MCF 10A (cell line): ENCODE results near the gene FAT1. TPM values are rescaled to one million over a fixed set of nuclear protein-coding genes. Genes with fewer than 3 reads are reported as not detected.

Source experiments
- BruUV-seq: library from RNA; stranded (reverse); fragments of 400-500 nt; replicated peaks from 2 replicates; lab custom pipeline; 2021; lab: Mats Ljungman, UMichigan
- CTCF ChIA-PET: fragments of 300-600 bp; sonication (Branson Sonifier 250); formaldehyde crosslinking; extraction: SDS; loops from one replicate; lab custom pipeline; 2021; ENCODE audit warnings: antibody characterized with exemption, inconsistent platforms; lab: Yijun Ruan, JAX
- POLR2A ChIA-PET: fragments of 300-600, 350-650 bp; sonication (Branson Sonifier 250); formaldehyde crosslinking; extraction: SDS; loops from one replicate; lab custom pipeline; 2020; ENCODE audit warnings: antibody characterized with exemption, inconsistent platforms; lab: Yijun Ruan, JAX
- DNase-seq: peaks from one replicate; pipeline ENCODE4 v3.0.0-alpha.2; 2018; ENCODE audit not compliant: unreplicated experiment
- H3K27ac Mint-ChIP-seq: one replicate; pipeline ENCODE4 v1.8.0; 2022; ENCODE audit warnings: mild to moderate bottlenecking, low read depth, mixed read lengths; ENCODE audit not compliant: unreplicated experiment
- H3K27me3 Mint-ChIP-seq: one replicate; pipeline ENCODE4 v1.8.0; 2022; ENCODE audit warnings: mixed read lengths; ENCODE audit not compliant: insufficient read depth, unreplicated experiment
- H3K36me3 Mint-ChIP-seq: one replicate; pipeline ENCODE4 v1.8.0; 2022; ENCODE audit warnings: mild to moderate bottlenecking, moderate library complexity, mixed read lengths; ENCODE audit not compliant: insufficient read depth, unreplicated experiment
- H3K4me1 Mint-ChIP-seq: one replicate; pipeline ENCODE4 v1.8.0; 2022; ENCODE audit warnings: mixed read lengths; ENCODE audit not compliant: insufficient read depth, unreplicated experiment
- H3K4me3 Mint-ChIP-seq: one replicate; pipeline ENCODE4 v1.8.0; 2022; ENCODE audit warnings: mild to moderate bottlenecking, moderate library complexity, mixed read lengths; ENCODE audit not compliant: unreplicated experiment
- H3K9me3 Mint-ChIP-seq: one replicate; pipeline ENCODE4 v1.8.0; 2022; ENCODE audit warnings: mixed read lengths; ENCODE audit not compliant: unreplicated experiment
- intact Hi-C: fragments of 100-400 bp; cut with micrococcal nuclease; formaldehyde crosslinking; loops from 2 replicates; pipeline ENCODE4 v1.14.1; 2022
- total RNA-seq: library from RNA; stranded (reverse); gene quantifications from 2 replicates; pipeline ENCODE4 v1.2.3, GENCODE V29; 2022
- TF ChIP-seq, protein P1 (sequence below): fragments of 200-600 bp; IDR thresholded peaks from one replicate; pipeline ENCODE4 v1.8.0; 2022; ENCODE audit warnings: antibody characterized with exemption, mild to moderate bottlenecking; ENCODE audit not compliant: unreplicated experiment

Gene FAT1
- total RNA-seq, 1 experiment from 2014 or later: 165 TPM

DNA sequence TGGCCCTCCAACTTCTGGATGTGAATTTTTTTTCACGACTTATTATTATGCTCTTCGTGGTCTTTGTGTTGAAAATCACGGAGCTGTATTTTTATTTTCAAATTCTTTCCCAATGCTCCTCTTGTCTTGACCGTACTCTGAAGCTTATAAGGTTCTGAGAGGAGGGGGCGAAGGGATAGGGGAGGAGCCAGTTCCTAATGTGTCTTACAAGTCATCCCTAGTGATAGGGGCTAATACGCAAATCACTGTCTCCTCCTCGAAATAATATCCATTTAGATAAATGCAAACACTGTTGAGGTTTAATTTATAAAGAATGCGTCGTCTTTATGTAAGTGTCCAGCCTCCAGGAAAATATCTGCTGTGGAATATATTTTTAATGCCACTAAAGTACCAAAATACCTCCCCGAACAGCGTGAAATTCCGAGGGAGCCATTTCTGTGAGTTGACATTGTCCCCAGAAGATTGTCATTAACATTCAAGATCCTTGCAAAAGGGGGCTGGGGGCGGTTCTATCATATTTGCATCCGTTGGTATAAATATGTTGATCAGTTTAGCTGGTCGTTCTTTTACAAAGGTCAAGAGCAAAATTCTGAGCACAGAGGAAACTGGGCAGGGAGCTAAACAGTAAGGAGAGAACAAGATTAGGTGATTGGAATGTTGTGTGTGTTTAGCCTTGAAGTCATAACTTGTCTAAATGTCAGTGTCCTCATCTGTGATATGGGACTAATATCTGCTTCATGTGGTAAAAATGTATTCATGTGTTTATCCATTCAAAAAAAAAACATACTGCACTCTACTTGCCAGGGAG, 3.7 kb upstream of the FAT1 start:
- TF ChIP-seq, protein P1, sequence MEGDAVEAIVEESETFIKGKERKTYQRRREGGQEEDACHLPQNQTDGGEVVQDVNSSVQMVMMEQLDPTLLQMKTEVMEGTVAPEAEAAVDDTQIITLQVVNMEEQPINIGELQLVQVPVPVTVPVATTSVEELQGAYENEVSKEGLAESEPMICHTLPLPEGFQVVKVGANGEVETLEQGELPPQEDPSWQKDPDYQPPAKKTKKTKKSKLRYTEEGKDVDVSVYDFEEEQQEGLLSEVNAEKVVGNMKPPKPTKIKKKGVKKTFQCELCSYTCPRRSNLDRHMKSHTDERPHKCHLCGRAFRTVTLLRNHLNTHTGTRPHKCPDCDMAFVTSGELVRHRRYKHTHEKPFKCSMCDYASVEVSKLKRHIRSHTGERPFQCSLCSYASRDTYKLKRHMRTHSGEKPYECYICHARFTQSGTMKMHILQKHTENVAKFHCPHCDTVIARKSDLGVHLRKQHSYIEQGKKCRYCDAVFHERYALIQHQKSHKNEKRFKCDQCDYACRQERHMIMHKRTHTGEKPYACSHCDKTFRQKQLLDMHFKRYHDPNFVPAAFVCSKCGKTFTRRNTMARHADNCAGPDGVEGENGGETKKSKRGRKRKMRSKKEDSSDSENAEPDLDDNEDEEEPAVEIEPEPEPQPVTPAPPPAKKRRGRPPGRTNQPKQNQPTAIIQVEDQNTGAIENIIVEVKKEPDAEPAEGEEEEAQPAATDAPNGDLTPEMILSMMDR: no peak
- H3K36me3 Mint-ChIP-seq: peaks cover 4% of the 10 kb centered on the region
- H3K27ac Mint-ChIP-seq: peak overlapping the region; percentile 93
- CTCF ChIA-PET: interaction anchor here (0.6 to 1.6 kb wide), 14 partner anchors 11 to 901 kb away, joined by 3 to 5 read pairs (median 3); no protein-coding TSS in a partner anchor
- peaks cover 3% of the 10 kb centered on the region for H3K9me3 Mint-ChIP-seq
- H3K4me3 Mint-ChIP-seq: peak overlapping the region; percentile 93
- peak; percentile 29 for DNase-seq
- POLR2A ChIA-PET: interaction anchor here (0.6 to 4.0 kb wide), 24 partner anchors 9 to 1290 kb away, joined by 3 to 21 read pairs (median 3); no protein-coding TSS in a partner anchor
- H3K4me1 Mint-ChIP-seq: peaks cover 31% of the 10 kb centered on the region
- no peaks in the 10 kb centered on the region for H3K27me3 Mint-ChIP-seq
- TSS peak; percentile 59 for BruUV-seq
- intact Hi-C loops: loop anchor here (2.0 to 10.0 kb wide), 15 partner anchors 37 to 1900 kb away; no protein-coding TSS in a partner anchor

GRCh38 chr4:186726426-186727168, 2.9 kb upstream of the FAT1 start:
- Mint-ChIP-seq H3K9me3 (no peaks in the 10 kb centered on the region), H3K27ac (peak overlapping the region; percentile 93), H3K4me1 (peaks cover 35% of the 10 kb centered on the region), H3K27me3 (no peaks in the 10 kb centered on the region), H3K36me3 (no peaks in the 10 kb centered on the region), H3K4me3 (peak overlapping the region; percentile 93)
- no TSS peak for BruUV-seq
- ChIA-PET CTCF (interaction anchor here (0.6 to 3.5 kb wide), 30 partner anchors 8 to 1646 kb away, joined by 3 to 16 read pairs (median 4); no protein-coding TSS in a partner anchor), POLR2A (interaction anchor here (0.6 to 4.0 kb wide), 22 partner anchors 10 to 905 kb away, joined by 3 to 21 read pairs (median 3); no protein-coding TSS in a partner anchor)
- TF ChIP-seq, protein P1: no peak
- DNase-seq: peak; percentile 78
- intact Hi-C loops: loop anchor here (2.0 to 10.0 kb wide), 15 partner anchors 38 to 1901 kb away; no protein-coding TSS in a partner anchor

- TF ChIP-seq, protein P1: peak; percentile 75
- peak; percentile 83 for DNase-seq
- ChIA-PET CTCF (interaction anchor here (0.6 to 3.5 kb wide), 26 partner anchors 9 to 1647 kb away, joined by 3 to 16 read pairs (median 4); no protein-coding TSS in a partner anchor), POLR2A (interaction anchor here (0.6 to 4.0 kb wide), 17 partner anchors 11 to 832 kb away, joined by 3 to 21 read pairs (median 3); partner anchors contain the start of gene TLR3)
- Mint-ChIP-seq H3K27me3 (no peaks in the 10 kb centered on the region), H3K9me3 (no peaks in the 10 kb centered on the region), H3K4me1 (peaks cover 30% of the 10 kb centered on the region), H3K4me3 (peak overlapping the region; percentile 93), H3K27ac (peak overlapping the region; percentile 93), H3K36me3 (no peaks in the 10 kb centered on the region)
- intact Hi-C loops: loop anchor here (1.0 to 10.0 kb wide), 18 partner anchors 39 to 1902 kb away; no protein-coding TSS in a partner anchor
- BruUV-seq: TSS peak; percentile 68
These were observed 2.1 kb upstream of the FAT1 start for GRCh38 chr4:186725469-186726425.
